Neural crest cell (in vitro differentiated cells): ENCODE data around the gene DNAH6. TPM values are rescaled to one million over a fixed set of nuclear protein-coding genes. Genes with fewer than 3 reads are reported as not detected.

Experiments used
- DNase-seq: peaks from one replicate; pipeline ENCODE4 v3.0.0; 2021; ENCODE audit warnings: low read depth, mixed read lengths, low spot score
- H3K27ac Mint-ChIP-seq: one replicate; pipeline ENCODE4 v1.8.0; 2021; ENCODE audit warnings: mild to moderate bottlenecking, mixed read lengths; ENCODE audit not compliant: unreplicated experiment
- H3K27me3 Mint-ChIP-seq: 2 replicates; pipeline ENCODE4 v1.8.0; 2021; ENCODE audit warnings: low read depth, mild to moderate bottlenecking, mixed read lengths
- H3K36me3 Mint-ChIP-seq: 2 replicates; pipeline ENCODE4 v1.8.0; 2021; ENCODE audit warnings: low read depth, mild to moderate bottlenecking, mixed read lengths
- H3K4me1 Mint-ChIP-seq: 2 replicates; pipeline ENCODE4 v1.8.0; 2021; ENCODE audit warnings: mixed read lengths
- H3K4me3 Mint-ChIP-seq: one replicate; pipeline ENCODE4 v1.8.0; 2021; ENCODE audit warnings: mild to moderate bottlenecking, mixed read lengths
- H3K9me3 Mint-ChIP-seq: 2 replicates; pipeline ENCODE4 v1.8.0; 2021; ENCODE audit warnings: mixed read lengths
- CTCF ChIP-seq: fragments of 200-600 bp; sonication (generic); conservative IDR thresholded peaks from 2 replicates; pipeline ENCODE4 v1.5.0; 2021; ENCODE audit warnings: antibody characterized with exemption, mild to moderate bottlenecking
- total RNA-seq: library from RNA; stranded (reverse); gene quantifications from 2 replicates; pipeline ENCODE4 v1.2.1, GENCODE V29; 2021

The DNAH6 gene
- total RNA-seq, 1 donor from 2014 or later, result 2.8 TPM

- no peaks in the 10 kb centered on the region for H3K4me1 Mint-ChIP-seq
- no peak overlapping the region for H3K4me3 Mint-ChIP-seq
- TF ChIP-seq CTCF, result no peak
- H3K27me3 Mint-ChIP-seq, result no peaks in the 10 kb centered on the region
- peaks cover 3% of the 10 kb centered on the region for H3K9me3 Mint-ChIP-seq
- no peak for DNase-seq
- peaks cover 7% of the 10 kb centered on the region for H3K36me3 Mint-ChIP-seq
- H3K27ac Mint-ChIP-seq, result no peak overlapping the region
These were observed 189.6 kb downstream of the DNAH6 start for GRCh38 chr2:84705858-84706257.

GRCh38 chr2:84708442-84708841 lies 192.1 kb downstream of the DNAH6 start:
- Mint-ChIP-seq H3K27me3 (no peaks in the 10 kb centered on the region), H3K4me3 (no peak overlapping the region), H3K9me3 (no peaks in the 10 kb centered on the region), H3K36me3 (peaks cover 2% of the 10 kb centered on the region), H3K27ac (no peak overlapping the region), H3K4me1 (no peaks in the 10 kb centered on the region)
- DNase-seq, result no peak
- no peak for TF ChIP-seq CTCF

GRCh38 chr2:84711651-84712050 lies 195.4 kb downstream of the DNAH6 start:
- no peaks in the 10 kb centered on the region for H3K27me3 Mint-ChIP-seq
- no peaks in the 10 kb centered on the region for H3K9me3 Mint-ChIP-seq
- peaks cover 2% of the 10 kb centered on the region for H3K36me3 Mint-ChIP-seq
- no peak for DNase-seq
- TF ChIP-seq CTCF, result no peak
- no peaks in the 10 kb centered on the region for H3K4me1 Mint-ChIP-seq
- H3K27ac Mint-ChIP-seq, result no peak overlapping the region
- no peak overlapping the region for H3K4me3 Mint-ChIP-seq

GRCh38 chr2:84713441-84713840 lies 197.1 kb downstream of the DNAH6 start:
- TF ChIP-seq CTCF, result no peak
- Mint-ChIP-seq H3K27ac (no peak overlapping the region), H3K4me3 (no peak overlapping the region), H3K27me3 (no peaks in the 10 kb centered on the region), H3K9me3 (no peaks in the 10 kb centered on the region), H3K36me3 (peaks cover 2% of the 10 kb centered on the region), H3K4me1 (no peaks in the 10 kb centered on the region)
- DNase-seq, result no peak

GRCh38 chr2:84716564-84716963 lies 200.3 kb downstream of the DNAH6 start:
- H3K27ac Mint-ChIP-seq, result no peak overlapping the region
- H3K4me1 Mint-ChIP-seq, result no peaks in the 10 kb centered on the region
- DNase-seq, result no peak
- no peak overlapping the region for H3K4me3 Mint-ChIP-seq
- TF ChIP-seq CTCF, result no peak
- no peaks in the 10 kb centered on the region for H3K27me3 Mint-ChIP-seq
- H3K36me3 Mint-ChIP-seq, result peaks cover 5% of the 10 kb centered on the region
- peaks cover 4% of the 10 kb centered on the region for H3K9me3 Mint-ChIP-seq

- Mint-ChIP-seq H3K27ac (no peak overlapping the region), H3K9me3 (peaks cover 4% of the 10 kb centered on the region), H3K36me3 (peaks cover 5% of the 10 kb centered on the region), H3K4me1 (no peaks in the 10 kb centered on the region), H3K4me3 (no peak overlapping the region), H3K27me3 (no peaks in the 10 kb centered on the region)
- DNase-seq, result no peak
- no peak for TF ChIP-seq CTCF
These were observed 201.0 kb downstream of the DNAH6 start for GRCh38 chr2:84717302-84717701.
